Stimulated activated CD8-positive, alpha-beta memory T cell treated with anti-CD3 and anti-CD28 coated beads, Interleukin-15, amount 100 ng/mL, for 4 hours (primary cell): ENCODE measurements around the gene BSPRY.

Experiments used
- DNase-seq, 2 donors: peaks; one replicate each; pipeline ENCODE4 v3.0.0-alpha.2; 2020; ENCODE audit warnings: low read depth in 2 of 2

BSPRY gene

DNA sequence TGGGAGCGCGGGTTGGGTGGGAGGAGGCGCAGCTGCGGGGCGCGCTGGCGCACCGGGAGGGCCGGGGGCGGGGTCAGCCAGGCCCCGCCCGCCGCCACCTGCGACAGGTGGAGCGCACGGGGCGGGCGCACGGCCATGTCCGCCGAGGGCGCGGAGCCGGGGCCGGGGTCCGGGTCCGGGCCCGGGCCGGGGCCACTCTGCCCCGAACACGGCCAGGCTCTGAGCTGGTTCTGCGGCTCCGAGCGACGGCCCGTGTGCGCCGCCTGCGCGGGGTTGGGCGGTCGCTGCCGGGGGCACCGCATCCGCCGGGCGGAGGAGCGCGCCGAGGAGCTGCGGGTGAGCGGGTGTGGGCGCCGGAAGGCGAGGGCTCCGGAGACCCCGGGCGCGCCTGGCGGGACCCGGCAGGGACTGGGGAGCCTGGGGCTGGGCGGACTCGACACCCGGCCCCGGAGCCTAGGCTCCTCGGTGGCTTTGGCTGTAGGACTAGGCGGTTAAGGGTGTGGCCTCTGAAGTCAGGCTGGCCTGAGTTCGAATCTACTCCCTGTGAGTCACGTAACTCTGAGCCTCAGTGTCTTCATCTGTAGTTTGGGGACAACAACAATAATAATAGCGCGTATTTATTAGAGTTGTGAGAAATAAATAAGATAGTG, at the start of gene BSPRY:
BSPRY (plus strand) TSS at position 97 of the 650 bp plus-strand sequence; CDS start at position 136, 39 bp downstream.
- no peak for DNase-seq

DNA sequence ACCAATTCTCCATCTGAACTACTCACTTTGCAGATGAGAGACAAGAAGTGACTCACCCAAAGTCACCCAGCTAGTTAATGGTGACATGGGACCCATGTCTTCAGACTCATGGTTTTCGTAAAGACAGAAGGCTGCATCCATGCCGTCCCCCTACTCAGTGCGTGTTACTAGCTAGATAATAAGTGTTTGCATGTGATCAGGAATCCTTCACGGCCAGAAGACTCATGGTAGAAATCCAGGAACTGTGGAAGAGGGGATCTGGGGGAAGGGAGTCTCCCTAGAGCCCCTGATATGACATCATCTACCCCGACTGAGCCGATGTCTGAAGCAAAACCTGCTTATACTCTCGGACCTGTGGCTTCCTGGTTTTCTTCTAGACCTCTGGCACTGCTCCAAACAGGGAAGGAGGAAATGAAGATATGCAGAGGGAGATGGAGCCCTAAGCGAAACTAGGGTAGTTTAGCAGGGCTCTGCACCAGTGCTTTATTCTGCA, 49.5 kb upstream of the BSPRY start:
- DNase-seq, result no peak

DNA sequence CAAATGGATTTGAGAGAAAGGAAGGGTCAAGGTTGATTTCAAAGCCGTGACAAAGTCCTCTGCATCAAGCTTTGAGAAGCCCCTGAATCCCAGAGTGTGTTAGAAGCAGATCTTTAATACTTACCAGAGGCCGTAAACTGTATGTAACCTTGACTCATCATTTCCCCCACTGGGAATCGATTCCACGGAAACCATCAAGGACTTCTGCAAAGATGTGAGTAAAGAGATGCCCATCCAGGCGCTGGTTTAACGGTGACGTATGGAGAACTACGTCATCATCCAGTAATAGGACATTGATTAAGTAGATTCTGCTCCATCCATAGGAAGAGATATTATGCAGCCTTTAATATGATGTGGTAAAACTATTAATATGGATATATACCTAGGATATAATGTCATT, 47.8 kb upstream of the BSPRY start:
- no peak for DNase-seq

DNA sequence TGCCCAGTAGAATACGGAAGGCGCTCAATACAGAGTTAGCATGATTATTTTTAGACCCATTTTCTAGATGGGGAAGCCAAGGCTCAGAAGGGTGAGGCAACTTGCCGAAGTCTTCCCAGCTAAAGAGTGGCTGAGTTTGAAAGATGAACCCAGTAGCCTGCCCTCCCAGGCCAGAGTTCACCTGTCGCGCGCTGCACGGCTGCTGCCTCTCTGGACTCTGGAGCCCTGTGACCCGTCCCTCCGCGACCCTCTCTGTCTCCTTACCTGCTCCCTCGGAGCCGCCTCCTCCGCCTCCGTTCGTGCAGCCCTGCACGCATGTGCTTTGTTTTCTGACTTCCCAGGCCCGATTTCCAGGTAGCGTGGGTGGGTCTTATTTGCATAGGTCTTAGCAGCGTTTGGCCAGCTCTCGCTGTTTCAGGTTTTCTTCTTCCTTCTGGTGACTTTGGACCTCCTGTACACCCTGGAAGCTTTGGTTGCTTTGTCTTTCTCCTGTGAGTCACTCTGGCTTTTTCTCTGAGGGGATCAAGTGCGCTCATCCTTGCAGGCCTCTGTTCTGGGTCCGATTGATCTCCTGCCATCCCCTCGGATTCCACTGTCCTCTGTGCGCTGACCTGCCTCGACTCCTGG, 46.4 kb upstream of the BSPRY start, which contains the start of gene RNF183:
RNF183 (minus strand) TSS at position 585 of the 627 bp plus-strand sequence. CDS start 5,192 bp downstream, outside the sequence.
- DNase-seq, result no peak

DNA sequence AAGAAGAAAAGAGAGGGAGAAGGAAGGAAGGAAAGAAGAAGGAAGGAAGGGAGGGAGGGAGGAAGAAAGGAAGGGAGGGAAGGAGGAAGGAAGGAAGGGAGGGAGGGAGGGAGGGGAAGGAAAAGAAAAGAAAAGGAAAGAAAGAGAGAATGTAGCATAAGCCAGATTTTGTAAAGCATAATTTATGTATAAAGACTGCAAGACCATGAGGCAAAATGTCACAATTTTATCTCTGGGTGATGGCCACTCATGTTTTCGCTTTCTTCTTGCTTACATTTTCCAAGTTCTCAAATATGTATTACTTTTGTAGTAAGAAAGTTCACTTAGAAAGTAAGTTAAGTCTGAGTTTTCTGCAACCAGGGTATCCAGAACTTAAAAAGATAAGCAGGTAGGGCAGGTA, 42.8 kb upstream of the BSPRY start:
- no peak for DNase-seq

DNA sequence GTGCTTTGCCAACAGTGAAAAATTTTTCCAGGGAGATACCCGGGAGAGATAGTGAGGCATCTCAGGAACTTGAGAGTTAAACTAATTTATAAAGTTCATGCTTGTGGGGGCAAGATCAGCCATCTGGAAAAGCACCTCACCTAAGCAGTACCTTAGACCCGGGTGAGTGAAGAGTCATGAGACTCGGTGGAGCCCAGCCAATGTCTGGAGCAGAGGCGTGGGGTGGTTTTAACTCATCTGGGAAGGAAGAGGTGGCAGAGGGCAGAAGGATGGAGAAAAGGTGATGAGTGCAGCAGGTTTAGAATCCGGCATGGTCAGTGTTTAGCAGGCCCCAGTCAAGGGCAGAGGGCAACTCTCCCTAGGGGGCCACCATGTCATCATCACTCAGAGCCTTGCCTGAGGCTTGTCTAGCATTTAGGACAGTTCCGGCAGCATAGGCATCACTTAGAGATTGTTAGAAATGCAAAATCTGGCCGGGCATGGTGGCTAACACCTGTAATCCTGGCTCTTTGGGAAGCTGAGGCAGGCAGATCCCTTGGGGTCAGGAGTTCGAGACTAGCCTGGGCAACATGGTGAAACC, 41.9 kb upstream of the BSPRY start:
- no peak for DNase-seq

DNA sequence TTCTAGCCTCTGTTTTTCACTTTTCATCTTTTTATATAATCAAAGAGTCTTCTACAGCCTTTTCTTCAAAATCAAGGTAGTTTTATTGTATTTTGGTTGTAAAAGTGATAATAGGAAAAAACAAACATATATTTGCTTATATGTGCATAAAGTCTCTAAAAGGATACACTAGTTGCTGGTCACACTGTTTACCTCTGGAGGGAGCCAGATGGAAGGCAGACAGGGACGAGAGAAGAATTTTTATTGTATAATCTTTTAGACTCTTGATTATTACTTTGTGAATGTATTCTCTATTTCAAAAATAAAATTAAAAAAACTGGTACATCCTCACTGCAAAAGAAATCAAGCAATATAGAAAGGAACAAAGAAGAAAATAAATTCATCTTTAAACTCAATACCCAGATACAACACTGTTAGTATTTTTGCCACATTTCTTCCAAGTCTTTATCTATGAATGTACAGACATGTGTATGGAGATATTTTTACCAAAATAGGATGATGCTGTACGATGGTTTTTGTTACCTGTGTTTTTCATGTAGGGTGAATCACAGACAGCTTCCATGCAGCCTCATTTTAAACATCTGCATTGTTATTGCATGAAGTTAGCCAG, 40.0 kb upstream of the BSPRY start:
- no peak for DNase-seq

DNA sequence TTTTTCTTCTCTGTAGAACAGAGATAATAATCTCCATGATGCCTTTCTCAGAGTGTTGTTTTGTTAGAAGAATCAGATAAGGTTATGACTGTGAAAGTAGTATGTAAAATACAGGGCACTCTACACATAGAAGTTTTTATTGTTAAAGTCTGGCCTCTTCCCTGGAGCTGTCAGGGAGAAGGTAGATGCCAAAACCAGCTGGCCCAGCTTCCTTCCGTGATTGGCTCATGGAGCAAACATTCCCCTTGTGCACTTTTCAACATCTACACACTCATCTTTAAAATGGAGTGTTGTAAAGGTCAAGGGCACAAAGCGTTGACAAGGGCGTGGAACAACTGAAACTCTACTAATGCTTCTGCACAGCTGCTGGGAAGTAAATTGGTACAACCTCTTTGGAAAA, 38.8 kb upstream of the BSPRY start:
- DNase-seq, result no peak

DNA sequence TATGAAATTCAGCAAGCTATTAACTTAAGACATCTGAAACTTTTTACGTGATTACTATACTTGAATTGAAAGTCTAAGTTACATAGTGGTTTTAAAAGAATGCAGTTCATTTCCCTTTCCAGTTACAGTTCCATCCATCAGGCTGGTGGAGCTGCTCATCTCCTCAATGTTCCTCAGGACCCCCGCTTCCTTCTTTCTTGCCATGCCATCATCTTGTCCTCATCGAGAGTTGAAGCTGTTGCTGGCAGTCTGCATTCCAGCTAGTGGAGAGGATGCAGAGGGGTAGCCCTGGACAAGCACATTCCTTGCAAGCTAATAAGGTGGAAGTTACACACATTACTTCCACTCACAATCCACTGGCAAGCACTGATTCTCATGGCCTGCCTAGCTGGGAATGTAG, 37.4 kb upstream of the BSPRY start:
- no peak for DNase-seq

DNA sequence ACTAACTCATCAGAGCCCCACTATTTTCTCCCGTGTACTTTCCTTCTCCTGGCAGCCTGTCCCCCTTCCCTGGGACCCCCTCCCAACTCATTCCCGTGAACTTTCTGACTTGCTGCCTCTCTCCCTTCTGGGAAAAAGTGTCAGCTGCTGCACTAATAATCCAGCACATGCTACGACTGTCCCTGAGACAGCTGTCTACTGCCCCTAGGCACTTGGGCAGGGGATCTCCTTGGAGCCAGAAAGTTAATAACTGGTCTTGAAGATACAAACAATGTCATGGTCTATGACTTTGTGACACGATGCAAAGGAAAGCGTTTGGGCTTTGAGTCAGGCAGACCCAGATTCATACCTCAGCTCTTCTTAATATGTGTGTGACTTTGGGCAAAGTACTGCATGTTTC, 36.1 kb upstream of the BSPRY start:
- no peak for DNase-seq

DNA sequence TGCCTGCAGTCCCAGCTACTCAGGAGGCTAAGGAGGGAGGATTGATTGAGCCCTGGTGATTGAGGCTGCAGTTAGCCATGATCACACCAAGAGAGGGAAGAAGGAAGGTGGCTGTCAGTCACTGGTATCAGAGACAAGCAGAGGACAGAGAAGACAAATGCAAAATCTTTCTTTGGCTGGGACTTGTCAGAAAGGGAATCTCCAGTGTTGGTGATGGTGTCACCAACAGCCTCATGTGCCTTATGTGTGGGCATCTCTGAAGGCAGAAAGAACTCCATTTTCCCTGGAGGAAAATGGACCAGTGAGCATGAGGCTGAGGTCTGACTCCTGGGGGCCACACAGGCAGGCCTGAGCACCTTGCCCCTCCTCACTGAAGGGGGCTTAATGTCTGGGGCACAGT, 34.1 kb upstream of the BSPRY start:
- DNase-seq, result no peak

DNA sequence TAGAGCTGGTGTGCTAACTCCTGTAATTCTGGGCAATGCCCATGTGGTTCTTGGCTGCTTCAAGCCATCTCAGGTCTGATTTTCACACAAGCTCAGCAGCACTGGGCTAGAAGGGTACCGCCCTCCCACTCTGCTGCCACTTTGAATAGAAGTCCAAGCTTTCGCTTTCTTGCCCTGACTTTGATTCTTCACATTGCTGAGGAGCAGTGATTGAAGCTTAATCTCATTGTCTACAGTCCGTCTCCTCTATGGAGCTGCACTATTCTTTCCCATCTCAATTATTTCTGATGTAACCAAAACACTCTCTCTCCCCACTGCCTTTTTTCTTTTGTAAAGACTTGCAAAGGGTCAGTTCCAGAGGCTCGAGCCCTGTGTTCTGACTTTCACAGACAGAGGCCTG, 33.3 kb upstream of the BSPRY start:
- no peak for DNase-seq

DNA sequence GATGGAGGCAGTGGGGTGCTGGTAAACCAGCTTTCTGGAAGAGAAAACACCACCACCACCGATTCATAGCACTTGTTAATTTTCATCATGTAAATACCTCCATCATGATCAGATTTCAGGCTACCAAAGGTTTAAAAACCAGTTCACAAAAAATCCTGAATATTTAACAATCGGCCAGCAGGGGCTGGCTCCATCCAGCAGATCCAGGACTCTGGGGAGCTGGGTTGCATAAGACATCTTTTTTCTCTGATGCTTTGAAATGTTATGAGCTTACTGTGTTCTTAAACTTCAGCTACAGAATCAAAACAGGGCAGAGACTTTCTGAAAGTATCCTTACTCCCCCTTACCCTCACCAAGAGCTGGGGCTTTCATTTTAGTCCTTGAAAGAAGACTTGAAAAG, 31.6 kb upstream of the BSPRY start:
- no peak for DNase-seq

DNA sequence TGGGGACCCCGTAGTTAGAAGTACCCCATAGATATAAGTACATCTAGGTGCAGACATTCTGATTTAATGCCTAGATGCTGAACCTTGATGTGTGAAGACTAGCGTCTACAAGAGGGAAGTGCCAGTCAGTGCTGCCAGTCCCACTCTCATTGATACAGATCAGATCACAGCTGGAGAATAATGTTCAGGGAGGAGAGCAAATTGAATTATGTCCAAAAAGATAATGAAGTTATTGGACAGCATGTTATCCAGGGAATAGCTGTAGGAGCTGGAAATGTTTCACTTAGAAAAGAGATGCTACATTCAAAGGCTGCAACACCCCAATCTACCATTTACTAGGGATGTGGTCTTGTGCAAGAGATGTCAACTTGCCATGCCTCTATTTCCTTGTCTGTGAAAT, 30.3 kb upstream of the BSPRY start:
- no peak for DNase-seq

DNA sequence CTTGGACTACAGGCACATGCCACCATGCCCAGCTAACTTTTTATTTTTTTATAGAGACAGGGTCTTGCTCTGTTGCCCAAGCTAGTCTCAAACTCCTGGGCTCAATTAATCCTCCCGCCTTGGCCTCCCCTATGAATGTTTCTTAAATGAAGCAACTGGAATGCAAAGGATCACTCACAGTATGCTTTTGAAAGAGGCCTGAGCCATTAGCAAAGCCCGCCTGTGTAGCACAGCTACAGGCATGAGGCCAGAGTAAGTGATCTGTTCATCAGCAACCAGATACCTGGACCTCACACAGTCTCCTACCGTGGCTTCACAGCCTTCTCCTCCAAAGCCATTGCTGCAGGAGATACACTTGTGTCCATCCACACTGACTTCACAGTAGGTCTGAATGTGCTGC, 29.3 kb upstream of the BSPRY start:
- no peak for DNase-seq

DNA sequence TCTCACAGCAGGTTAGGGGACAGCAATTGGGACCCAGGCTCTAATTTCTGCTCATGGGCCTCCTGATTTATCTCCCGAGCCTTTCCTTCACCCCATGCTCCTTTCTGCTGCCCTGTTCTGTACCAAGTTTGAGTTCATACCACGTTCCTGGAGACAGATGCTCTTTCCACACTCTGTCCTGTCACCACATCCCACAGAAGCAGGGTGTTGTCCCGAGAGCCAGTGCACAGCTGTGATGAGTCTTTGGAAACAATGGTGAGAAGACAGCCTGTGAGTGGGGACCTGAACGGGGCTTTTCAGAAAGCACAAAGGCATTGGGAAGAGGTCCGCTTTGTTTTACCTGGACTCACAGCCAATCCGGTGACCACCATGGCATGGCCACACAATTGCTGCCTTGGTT, 26.7 kb upstream of the BSPRY start:
- no peak for DNase-seq

DNA sequence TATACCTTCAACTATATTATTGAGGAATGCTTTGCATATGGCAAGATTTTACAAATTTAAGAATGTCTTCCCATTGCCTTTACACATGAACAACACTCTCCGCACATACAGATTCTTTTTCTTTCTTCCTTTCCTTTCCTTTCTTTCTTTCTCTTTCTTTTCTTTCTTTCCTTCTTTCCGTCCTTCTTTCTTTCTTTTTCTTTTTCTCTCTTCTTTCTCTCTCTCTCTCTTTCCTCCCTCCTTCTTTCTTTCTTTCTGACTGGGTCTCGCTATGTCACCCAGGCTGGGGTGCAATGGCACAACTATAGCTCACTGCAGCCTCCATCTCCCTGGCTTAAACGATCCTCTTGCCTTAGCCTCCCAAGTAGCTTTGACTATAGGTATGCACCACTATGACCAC, 23.1 kb upstream of the BSPRY start:
- DNase-seq, result no peak

DNA sequence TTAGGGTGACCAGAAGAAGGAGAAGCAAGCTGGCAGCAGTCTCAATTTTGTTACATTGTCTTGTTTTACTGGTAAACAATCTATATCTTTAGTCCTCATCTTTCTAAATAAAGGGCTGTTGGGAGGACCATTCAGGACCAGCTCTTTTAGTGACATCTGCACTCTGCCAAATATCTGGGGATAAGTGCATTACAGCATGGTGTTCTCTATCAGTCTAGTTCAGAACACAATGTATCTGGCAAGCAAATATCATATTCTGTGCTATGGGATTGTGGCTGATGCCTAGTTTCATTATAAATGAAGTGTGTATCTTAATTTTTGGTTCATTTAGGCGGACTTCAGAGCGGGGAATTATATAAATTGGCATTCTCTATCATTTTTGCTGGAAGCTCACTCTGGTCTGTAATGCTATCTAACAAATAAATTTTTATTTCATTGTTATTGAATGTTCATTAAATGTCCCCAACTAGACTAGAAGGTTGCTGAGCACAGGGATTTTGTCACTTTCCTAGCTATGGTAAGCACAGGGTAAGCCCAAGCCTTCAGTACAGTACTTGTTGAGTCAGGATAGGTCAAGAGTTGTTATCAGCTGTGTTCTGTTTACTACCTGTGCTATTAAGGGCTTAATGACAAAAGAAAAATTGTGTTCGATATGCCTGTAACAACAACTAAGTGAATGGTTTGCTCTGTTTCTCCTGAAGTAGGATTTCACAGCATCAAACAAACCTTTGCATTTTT, 21.1 kb upstream of the BSPRY start:
- no peak for DNase-seq

DNA sequence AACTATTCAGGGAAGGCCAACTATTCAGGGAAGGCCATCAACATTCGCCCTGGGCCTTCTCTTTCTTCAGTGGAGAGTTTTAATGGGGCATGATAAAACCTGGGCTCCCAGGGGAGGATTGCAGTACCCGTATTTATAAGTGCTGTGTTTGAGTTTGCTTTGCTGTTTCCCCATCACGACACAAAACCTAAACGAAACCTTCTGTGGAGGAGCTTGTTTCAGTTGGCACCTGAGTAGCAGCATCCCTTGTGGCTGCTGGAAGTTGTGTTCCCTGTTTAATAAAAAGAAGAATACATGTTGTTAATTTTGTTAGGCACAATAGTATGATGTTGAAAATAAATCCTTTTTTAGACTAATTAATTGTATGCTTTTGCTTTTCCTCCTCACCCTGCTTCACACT, 17.6 kb upstream of the BSPRY start:
- DNase-seq, result no peak

DNA sequence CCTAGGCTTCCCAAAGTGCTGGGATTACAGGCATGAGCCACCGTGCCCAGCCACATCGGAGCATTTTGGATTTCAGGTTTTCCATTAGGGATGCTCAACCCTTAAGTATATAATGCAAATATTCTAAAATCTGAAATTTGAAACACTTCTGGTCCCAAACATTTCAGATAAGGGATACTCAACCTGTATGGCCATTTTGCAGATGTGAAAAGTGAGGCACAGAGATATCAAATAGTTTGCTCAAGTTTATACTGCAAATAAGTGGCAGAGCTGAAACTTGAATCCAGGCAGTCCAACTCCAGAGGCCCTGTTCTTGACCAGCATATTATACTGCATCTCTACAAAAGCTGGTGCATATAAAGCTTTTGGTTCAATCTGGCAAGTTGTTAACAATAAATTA, 11.6 kb upstream of the BSPRY start:
- DNase-seq, result no peak

DNA sequence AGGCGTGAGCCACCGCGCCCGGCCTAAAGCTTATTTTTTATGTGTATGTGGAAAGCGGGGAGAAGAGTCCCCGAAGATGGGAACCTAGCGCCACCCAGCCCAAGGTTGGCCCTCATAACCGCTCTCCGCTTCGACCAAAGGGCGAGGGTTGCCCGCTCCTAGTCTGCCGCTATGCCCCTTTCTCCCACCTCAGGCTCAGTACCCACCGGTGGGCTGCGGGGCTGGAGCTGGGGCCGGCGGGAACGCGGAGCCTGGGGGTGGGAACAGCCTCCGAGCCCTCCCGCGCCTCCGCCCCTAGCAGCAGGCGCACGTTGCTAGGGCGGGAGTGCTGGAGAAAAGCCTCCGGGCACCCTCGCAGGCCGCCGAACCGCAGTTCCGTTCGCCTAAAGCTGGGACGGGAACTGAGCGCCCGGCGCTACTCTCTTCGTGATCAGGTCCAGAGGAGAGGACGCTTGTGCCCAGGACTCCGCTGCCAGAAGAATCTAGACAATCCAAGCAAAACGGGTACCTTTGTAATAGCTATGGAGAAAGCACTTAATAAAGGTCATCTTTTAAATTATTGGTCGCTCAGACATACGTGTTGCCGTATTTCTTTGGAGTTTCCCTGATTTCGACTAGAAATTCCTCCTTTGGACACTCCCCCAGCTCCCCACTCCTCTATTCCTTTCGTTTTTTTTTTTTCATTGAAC, 9.2 kb upstream of the BSPRY start, which contains the start of gene WDR31:
WDR31 (minus strand) TSS at position 265 of the 689 bp plus-strand sequence. CDS start 8,253 bp downstream, outside the sequence.
- peak; percentile 56 to 65 for DNase-seq
